ENCODE data around the gene CCDC93. TPM values are rescaled to one million over a fixed set of nuclear protein-coding genes. Genes with fewer than 3 reads are reported as not detected.

Gene CCDC93
- total and polyA plus RNA-seq, 5 donors: 13.9 to 36.2 (median 20.7) TPM

GRCh38 chr2:117956036-117956796, 57.7 kb downstream of the CCDC93 start:
- Histone ChIP-seq H3K27me3 (ENCODE audit: control insufficient read depth, insufficient read depth) (no peaks in the 10 kb centered on the region), H3K4me1 (ENCODE audit: control insufficient read depth, insufficient read depth, low read length) (no peaks in the 10 kb centered on the region), H3K27ac (ENCODE audit: low read length) (no peak overlapping the region), H3K9me3 (ENCODE audit: control insufficient read depth, low read length) (no peaks in the 10 kb centered on the region), H3K4me3 (ENCODE audit: low read length) (no peak overlapping the region)
- ATAC-seq (no peak), DNase-seq (no peak)
- WGBS: 67% methylated on average over 1 of the region's 1 CpG
- intact Hi-C loops (cut with DNase I): no loop called here

- Histone ChIP-seq H3K27me3 (ENCODE audit: control insufficient read depth, insufficient read depth) (no peaks in the 10 kb centered on the region), H3K27ac (ENCODE audit: low read length) (no peak overlapping the region), H3K4me1 (ENCODE audit: control insufficient read depth, insufficient read depth, low read length) (no peaks in the 10 kb centered on the region), H3K9me3 (ENCODE audit: control insufficient read depth, low read length) (no peaks in the 10 kb centered on the region), H3K4me3 (ENCODE audit: low read length) (no peak overlapping the region)
- intact Hi-C loops (cut with DNase I): no loop called here
- no peak for ATAC-seq
- no peak for DNase-seq
Observed at GRCh38 chr2:117953231-117953630, 60.6 kb downstream of the CCDC93 start.

- H3K4me3 ChIP-seq (ENCODE audit: low read length): no peak overlapping the region
- H3K27me3 ChIP-seq (ENCODE audit: control insufficient read depth, insufficient read depth): no peaks in the 10 kb centered on the region
- H3K4me1 ChIP-seq (ENCODE audit: control insufficient read depth, insufficient read depth, low read length): no peaks in the 10 kb centered on the region
- no peak overlapping the region for H3K27ac ChIP-seq (ENCODE audit: low read length)
- intact Hi-C loops (cut with DNase I): no loop called here
- H3K9me3 ChIP-seq (ENCODE audit: control insufficient read depth, low read length): no peaks in the 10 kb centered on the region
- no peak for ATAC-seq
- no peak for DNase-seq
Observed at GRCh38 chr2:117952701-117953100, 61.2 kb downstream of the CCDC93 start.

- Histone ChIP-seq H3K9me3 (ENCODE audit: control insufficient read depth, low read length) (no peaks in the 10 kb centered on the region), H3K4me1 (ENCODE audit: control insufficient read depth, insufficient read depth, low read length) (no peaks in the 10 kb centered on the region), H3K27ac (ENCODE audit: low read length) (no peak overlapping the region), H3K4me3 (ENCODE audit: low read length) (no peak overlapping the region), H3K27me3 (ENCODE audit: control insufficient read depth, insufficient read depth) (no peaks in the 10 kb centered on the region)
- no peak for DNase-seq
- WGBS: 69% methylated on average over 4 of the region's 4 CpGs
- no peak for ATAC-seq
- intact Hi-C loops (cut with DNase I): no loop called here
Observed at GRCh38 chr2:117952228-117952627, 61.6 kb downstream of the CCDC93 start.

GRCh38 chr2:117949806-117950205, 64.1 kb downstream of the CCDC93 start:
- ATAC-seq (peak in 1 of 2 donors; percentile 13), DNase-seq (no peak)
- Histone ChIP-seq H3K4me1 (ENCODE audit: control insufficient read depth, insufficient read depth, low read length) (no peaks in the 10 kb centered on the region), H3K27me3 (ENCODE audit: control insufficient read depth, insufficient read depth) (no peaks in the 10 kb centered on the region), H3K27ac (ENCODE audit: low read length) (no peak overlapping the region), H3K4me3 (ENCODE audit: low read length) (no peak overlapping the region), H3K9me3 (ENCODE audit: control insufficient read depth, low read length) (no peaks in the 10 kb centered on the region)
- intact Hi-C loops (cut with DNase I): no loop called here
- WGBS: 83% methylated on average over 5 of the region's 5 CpGs

GRCh38 chr2:117948615-117949014, 65.3 kb downstream of the CCDC93 start:
- no peak for ATAC-seq

GRCh38 chr2:117945296-117945695, 68.6 kb downstream of the CCDC93 start:
- intact Hi-C loops (cut with DNase I): no loop called here
- no peaks in the 10 kb centered on the region for H3K9me3 ChIP-seq (ENCODE audit: control insufficient read depth, low read length)
- H3K27ac ChIP-seq (ENCODE audit: low read length): no peak overlapping the region
- WGBS: 98% methylated on average over 5 of the region's 5 CpGs
- no peaks in the 10 kb centered on the region for H3K27me3 ChIP-seq (ENCODE audit: control insufficient read depth, insufficient read depth)
- ATAC-seq: no peak
- H3K4me3 ChIP-seq (ENCODE audit: low read length): no peak overlapping the region
- no peak for DNase-seq
- H3K4me1 ChIP-seq (ENCODE audit: control insufficient read depth, insufficient read depth, low read length): no peaks in the 10 kb centered on the region

More at GRCh38 chr2:117948615-117949014, 65.3 kb downstream of the CCDC93 start:
- Histone ChIP-seq H3K9me3 (ENCODE audit: control insufficient read depth, low read length) (no peaks in the 10 kb centered on the region), H3K4me3 (ENCODE audit: low read length) (no peak overlapping the region), H3K4me1 (ENCODE audit: control insufficient read depth, insufficient read depth, low read length) (no peaks in the 10 kb centered on the region), H3K27ac (ENCODE audit: low read length) (no peak overlapping the region), H3K27me3 (ENCODE audit: control insufficient read depth, insufficient read depth) (no peaks in the 10 kb centered on the region)
- WGBS: 94% methylated on average over 1 of the region's 1 CpG
- no peak for DNase-seq
- intact Hi-C loops (cut with DNase I): no loop called here

GRCh38 chr2:117944816-117945215, 69.1 kb downstream of the CCDC93 start:
- 98% methylated on average over 2 of the region's 2 CpGs for WGBS
- DNase-seq (no peak), ATAC-seq (no peak)
- H3K4me1 ChIP-seq (ENCODE audit: control insufficient read depth, insufficient read depth, low read length): no peaks in the 10 kb centered on the region
- no peak overlapping the region for H3K4me3 ChIP-seq (ENCODE audit: low read length)
- H3K9me3 ChIP-seq (ENCODE audit: control insufficient read depth, low read length): no peaks in the 10 kb centered on the region
- no peak overlapping the region for H3K27ac ChIP-seq (ENCODE audit: low read length)
- intact Hi-C loops (cut with DNase I): no loop called here
- H3K27me3 ChIP-seq (ENCODE audit: control insufficient read depth, insufficient read depth): no peaks in the 10 kb centered on the region

GRCh38 chr2:117943013-117943672, 70.7 kb downstream of the CCDC93 start:
- no peaks in the 10 kb centered on the region for H3K4me1 ChIP-seq (ENCODE audit: control insufficient read depth, insufficient read depth, low read length)
- H3K27ac ChIP-seq (ENCODE audit: low read length): no peak overlapping the region
- H3K27me3 ChIP-seq (ENCODE audit: control insufficient read depth, insufficient read depth): no peaks in the 10 kb centered on the region
- ATAC-seq: no peak
- intact Hi-C loops (cut with DNase I): no loop called here
- no peaks in the 10 kb centered on the region for H3K9me3 ChIP-seq (ENCODE audit: control insufficient read depth, low read length)
- DNase-seq: no peak
- WGBS: 74% methylated on average over 3 of the region's 3 CpGs
- H3K4me3 ChIP-seq (ENCODE audit: low read length): no peak overlapping the region

- H3K4me1 ChIP-seq (ENCODE audit: control insufficient read depth, insufficient read depth, low read length): no peaks in the 10 kb centered on the region
- no peak overlapping the region for H3K4me3 ChIP-seq (ENCODE audit: low read length)
- ATAC-seq: no peak
- no peaks in the 10 kb centered on the region for H3K27me3 ChIP-seq (ENCODE audit: control insufficient read depth, insufficient read depth)
- no peaks in the 10 kb centered on the region for H3K9me3 ChIP-seq (ENCODE audit: control insufficient read depth, low read length)
- intact Hi-C loops (cut with DNase I): no loop called here
- 86% methylated on average over 2 of the region's 2 CpGs for WGBS
- DNase-seq: no peak
- H3K27ac ChIP-seq (ENCODE audit: low read length): no peak overlapping the region
Observed at GRCh38 chr2:117942551-117942950, 71.3 kb downstream of the CCDC93 start.

- no peaks in the 10 kb centered on the region for H3K27me3 ChIP-seq (ENCODE audit: control insufficient read depth, insufficient read depth)
- ATAC-seq: no peak
- no peak overlapping the region for H3K4me3 ChIP-seq (ENCODE audit: low read length)
- no peak for DNase-seq
- intact Hi-C loops (cut with DNase I): no loop called here
- H3K4me1 ChIP-seq (ENCODE audit: control insufficient read depth, insufficient read depth, low read length): no peaks in the 10 kb centered on the region
- no peaks in the 10 kb centered on the region for H3K9me3 ChIP-seq (ENCODE audit: control insufficient read depth, low read length)
- WGBS: 96% methylated on average over 5 of the region's 5 CpGs
- H3K27ac ChIP-seq (ENCODE audit: low read length): no peak overlapping the region
Observed at GRCh38 chr2:117941693-117942092, 72.2 kb downstream of the CCDC93 start.
